Activated T-cell treated with anti-CD3 and anti-CD28 coated beads, Interleukin-2, amount 50 U/mL, for 24 hours (primary cell): ENCODE measurements around the gene SLX4.

Experiments
- DNase-seq: peaks from one replicate; pipeline ENCODE4 v3.0.0-alpha.2; 2020
- H3K27ac Mint-ChIP-seq: 2 replicates; pipeline ENCODE4 v1.8.0; 2020; ENCODE audit warnings: mild to moderate bottlenecking, mixed read lengths
- H3K27me3 Mint-ChIP-seq: 2 replicates; pipeline ENCODE4 v1.8.0; 2020; ENCODE audit warnings: mixed read lengths
- H3K36me3 Mint-ChIP-seq: 2 replicates; pipeline ENCODE4 v1.8.0; 2020; ENCODE audit warnings: low read depth, mixed read lengths
- H3K4me1 Mint-ChIP-seq: 2 replicates; pipeline ENCODE4 v1.8.0; 2020; ENCODE audit warnings: low read depth, mixed read lengths
- H3K4me3 Mint-ChIP-seq: 2 replicates; pipeline ENCODE4 v1.8.0; 2020; ENCODE audit warnings: mild to moderate bottlenecking, moderate library complexity, mixed read lengths
- H3K9me3 Mint-ChIP-seq: 2 replicates; pipeline ENCODE4 v1.8.0; 2020; ENCODE audit warnings: mixed read lengths

The SLX4 gene

DNA sequence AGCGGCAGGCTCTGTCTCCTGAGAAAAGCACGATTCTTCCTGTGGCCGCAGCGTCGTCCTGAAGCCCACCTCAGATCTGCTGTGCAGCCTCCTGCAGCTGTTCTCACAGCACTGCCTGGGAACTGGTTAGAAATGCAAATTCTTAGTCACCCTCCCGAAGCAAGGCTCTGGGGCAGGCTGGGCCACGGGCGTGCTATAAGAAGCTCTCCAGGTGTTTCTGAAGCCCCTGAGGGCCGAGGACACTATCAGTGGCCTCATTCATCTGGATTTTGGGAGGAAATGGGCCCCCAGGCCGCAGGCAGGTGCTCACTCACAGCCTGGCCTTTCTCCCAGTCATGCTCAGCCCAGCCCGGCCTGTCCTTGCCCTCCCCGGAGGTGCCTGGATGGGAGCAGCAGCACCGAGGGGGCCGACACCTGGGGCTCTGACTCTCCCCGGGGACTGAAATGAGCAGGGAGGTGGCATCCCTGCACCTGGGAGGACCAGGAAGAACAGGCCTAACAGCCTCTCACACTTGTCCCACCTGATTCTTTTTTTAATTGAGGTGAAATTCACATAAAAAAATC lies 23.8 kb downstream of the SLX4 start:
- H3K27ac Mint-ChIP-seq = peak overlapping the region; percentile 18

DNA sequence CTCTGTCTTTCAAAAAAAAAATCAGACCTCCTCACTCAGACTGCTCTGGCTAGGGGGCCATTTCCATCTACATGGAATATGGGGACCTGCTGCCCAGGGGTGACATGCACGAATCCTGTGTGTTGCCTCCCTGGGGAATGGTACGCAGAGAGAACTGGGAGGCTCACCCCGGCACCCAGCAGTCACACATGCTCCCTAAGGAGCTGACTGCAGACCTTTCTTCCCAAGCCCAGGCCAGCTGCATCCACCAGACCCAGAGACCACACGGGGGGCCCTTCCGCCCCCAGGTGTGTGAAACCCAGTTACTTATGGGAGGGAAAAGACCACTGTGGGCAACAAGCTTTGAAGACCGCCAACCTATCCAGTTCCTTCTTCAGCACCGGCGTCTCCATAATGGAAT lies 27.0 kb downstream of the SLX4 start:
- no peak for DNase-seq
- no peak overlapping the region for H3K27ac Mint-ChIP-seq
- no peaks in the 10 kb centered on the region for H3K27me3 Mint-ChIP-seq
- H3K36me3 Mint-ChIP-seq = peaks cover 50% of the 10 kb centered on the region
- no peak overlapping the region for H3K4me3 Mint-ChIP-seq
- H3K9me3 Mint-ChIP-seq = no peaks in the 10 kb centered on the region
- peaks cover 18% of the 10 kb centered on the region for H3K4me1 Mint-ChIP-seq

More for the DNA sequence above, 23.8 kb downstream of the SLX4 start:
- Mint-ChIP-seq H3K36me3 (peaks cover 65% of the 10 kb centered on the region), H3K9me3 (no peaks in the 10 kb centered on the region), H3K4me1 (peaks cover 6% of the 10 kb centered on the region), H3K27me3 (no peaks in the 10 kb centered on the region), H3K4me3 (no peak overlapping the region)
- DNase-seq = no peak

DNA sequence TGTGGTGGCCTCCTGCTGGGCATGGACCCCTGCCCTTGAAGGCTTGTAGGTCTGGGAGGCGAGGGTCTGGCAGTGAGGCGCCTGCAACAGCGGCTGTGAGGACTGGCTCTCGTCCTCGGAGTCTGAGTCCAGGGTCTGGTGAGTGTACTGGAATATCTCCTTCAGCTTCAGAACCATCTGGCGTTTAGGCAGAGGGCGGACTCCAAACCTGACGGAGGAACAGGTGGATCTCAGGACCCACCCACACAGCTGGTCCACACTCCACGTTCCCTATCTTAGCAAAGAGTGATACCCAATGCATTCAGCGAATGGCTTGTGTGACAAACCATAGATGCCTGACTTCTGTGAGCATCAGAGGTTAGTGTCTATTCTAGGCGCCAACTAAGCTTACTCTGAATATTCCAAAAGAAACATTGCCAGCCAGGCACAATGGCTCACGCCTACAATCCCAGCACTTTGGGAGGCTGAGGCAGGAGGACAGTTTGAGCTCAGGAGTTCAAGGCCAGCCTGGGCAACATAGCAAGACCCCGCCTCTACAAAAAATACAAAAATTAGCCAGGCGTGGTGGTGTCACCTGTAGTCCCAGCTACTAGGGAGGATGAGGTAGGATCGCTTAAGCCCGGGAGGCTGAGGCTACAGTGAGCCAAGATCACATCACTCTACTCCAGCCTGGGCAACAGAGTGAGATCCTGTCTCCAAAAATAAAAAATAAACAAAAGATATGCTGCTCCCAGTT lies 27.9 kb downstream of the SLX4 start:
- DNase-seq = no peak
- Mint-ChIP-seq H3K9me3 (no peaks in the 10 kb centered on the region), H3K27me3 (no peaks in the 10 kb centered on the region), H3K36me3 (peaks cover 44% of the 10 kb centered on the region), H3K4me1 (peaks cover 27% of the 10 kb centered on the region), H3K27ac (no peak overlapping the region), H3K4me3 (no peak overlapping the region)

DNA sequence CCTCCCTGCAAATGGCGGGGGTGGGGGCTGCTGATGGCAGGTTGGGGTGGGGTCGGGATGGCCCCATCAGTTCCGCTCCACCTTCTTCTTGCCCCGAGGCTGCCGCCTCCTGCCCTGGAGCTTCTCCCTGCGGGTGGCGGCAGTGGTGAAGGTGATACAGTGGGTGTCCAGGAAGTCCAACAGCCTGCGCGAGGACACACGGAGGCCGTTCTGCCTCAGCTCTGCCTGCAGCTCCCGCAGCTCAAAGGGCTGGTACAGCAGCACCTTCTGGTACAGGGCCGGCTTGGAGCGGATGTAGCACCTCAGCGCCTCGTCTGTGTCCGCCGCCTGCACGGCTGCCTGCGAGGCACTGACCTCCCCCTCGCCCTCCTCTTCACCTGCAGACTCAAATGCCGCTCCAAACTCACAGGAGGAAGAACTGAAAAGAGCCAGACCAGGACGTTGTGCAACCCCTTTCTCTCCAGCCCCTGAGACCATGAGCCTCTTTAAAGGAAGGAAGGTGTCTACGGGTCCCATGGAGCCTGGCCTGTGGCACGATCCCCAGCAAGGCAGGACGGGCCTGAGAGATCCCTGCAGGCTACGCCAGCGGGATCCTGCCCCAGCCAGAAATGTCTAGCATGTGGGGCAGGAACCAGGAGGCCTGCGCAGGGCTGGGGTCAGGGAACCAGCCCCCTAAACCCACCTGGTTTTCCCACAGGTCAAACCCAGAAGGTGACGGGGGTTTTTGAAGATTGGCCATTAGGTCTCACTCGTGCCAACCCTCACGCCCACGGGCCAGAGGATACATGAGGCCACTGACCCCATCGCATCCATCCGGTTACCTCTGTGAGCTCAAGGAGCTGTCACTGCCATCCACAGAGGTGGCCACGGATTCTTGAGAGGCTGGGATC lies 28.9 kb downstream of the SLX4 start:
- Mint-ChIP-seq H3K36me3 (peaks cover 38% of the 10 kb centered on the region), H3K27ac (no peak overlapping the region), H3K4me1 (peaks cover 32% of the 10 kb centered on the region), H3K27me3 (no peaks in the 10 kb centered on the region), H3K4me3 (no peak overlapping the region), H3K9me3 (no peaks in the 10 kb centered on the region)
- no peak for DNase-seq

DNA sequence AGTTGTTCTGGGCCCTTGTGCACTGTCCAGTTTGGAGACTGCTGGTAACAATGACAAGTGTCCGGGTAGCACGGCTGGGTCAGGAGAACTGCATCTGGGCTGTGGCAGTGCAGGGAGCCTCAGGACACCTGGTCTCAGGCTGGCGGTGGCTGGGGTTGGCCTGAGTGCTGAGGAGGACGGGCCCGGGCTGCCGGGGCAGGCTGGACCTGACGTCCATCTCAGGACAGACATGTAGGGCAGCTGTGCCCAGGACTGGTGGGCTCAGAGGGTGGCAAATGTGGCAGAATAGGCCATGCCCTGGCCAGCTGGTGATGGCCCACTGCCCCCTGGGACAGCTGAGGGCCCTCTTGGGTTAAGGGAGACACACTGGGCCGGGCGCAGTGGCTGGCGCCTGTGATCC lies 30.0 kb downstream of the SLX4 start:
- no peaks in the 10 kb centered on the region for H3K9me3 Mint-ChIP-seq
- no peak for DNase-seq
- H3K36me3 Mint-ChIP-seq = peaks cover 42% of the 10 kb centered on the region
- H3K27ac Mint-ChIP-seq = no peak overlapping the region
- peaks cover 41% of the 10 kb centered on the region for H3K4me1 Mint-ChIP-seq
- H3K4me3 Mint-ChIP-seq = no peak overlapping the region
- H3K27me3 Mint-ChIP-seq = no peaks in the 10 kb centered on the region

DNA sequence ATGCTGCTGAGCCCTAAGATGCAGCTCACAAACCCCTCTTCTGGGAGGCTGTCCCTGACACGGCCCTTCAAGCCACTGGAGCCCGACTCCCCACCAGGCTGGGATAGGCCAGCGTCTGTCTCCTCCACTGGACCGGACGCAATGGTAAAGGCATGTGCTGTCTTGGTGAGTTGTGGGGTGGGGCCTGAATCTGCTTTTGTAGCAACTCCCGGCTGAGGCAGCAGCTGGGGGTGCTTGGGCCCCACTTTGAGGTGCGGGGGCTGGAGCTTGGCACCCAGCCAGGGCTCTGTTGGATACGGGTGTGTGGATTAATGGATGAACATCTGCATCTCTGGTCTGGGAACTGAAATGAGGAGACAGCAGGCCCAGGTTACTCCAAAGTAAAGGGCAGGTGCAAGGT lies 30.7 kb downstream of the SLX4 start:
- DNase-seq = no peak
- peaks cover 41% of the 10 kb centered on the region for H3K36me3 Mint-ChIP-seq
- H3K27me3 Mint-ChIP-seq = no peaks in the 10 kb centered on the region
- H3K4me3 Mint-ChIP-seq = no peak overlapping the region
- no peaks in the 10 kb centered on the region for H3K9me3 Mint-ChIP-seq
- no peak overlapping the region for H3K27ac Mint-ChIP-seq
- H3K4me1 Mint-ChIP-seq = peaks cover 44% of the 10 kb centered on the region

DNA sequence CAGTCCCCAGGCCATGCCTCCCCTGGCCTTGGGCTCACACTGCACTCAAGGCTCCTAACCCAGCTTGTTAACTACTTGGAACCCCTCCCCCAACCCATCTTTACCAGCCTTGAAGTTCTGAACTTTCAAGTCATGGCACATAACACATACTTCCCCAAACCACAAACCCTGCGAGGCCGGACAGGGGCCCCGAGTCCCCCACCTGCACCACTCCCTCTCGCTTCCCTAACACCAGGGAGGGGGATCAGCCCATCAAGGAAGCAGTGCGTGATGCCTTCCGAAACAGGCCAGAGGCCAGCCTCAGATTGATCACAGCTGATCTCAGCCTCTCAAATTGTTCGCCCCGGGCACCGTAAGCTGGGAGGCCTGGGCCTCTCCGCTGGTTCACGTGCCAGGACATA lies 31.2 kb downstream of the SLX4 start:
- Mint-ChIP-seq H3K9me3 (no peaks in the 10 kb centered on the region), H3K36me3 (peaks cover 42% of the 10 kb centered on the region), H3K27me3 (no peaks in the 10 kb centered on the region), H3K4me1 (peaks cover 47% of the 10 kb centered on the region), H3K4me3 (no peak overlapping the region), H3K27ac (peak overlapping the region; percentile 44)
- DNase-seq = no peak

DNA sequence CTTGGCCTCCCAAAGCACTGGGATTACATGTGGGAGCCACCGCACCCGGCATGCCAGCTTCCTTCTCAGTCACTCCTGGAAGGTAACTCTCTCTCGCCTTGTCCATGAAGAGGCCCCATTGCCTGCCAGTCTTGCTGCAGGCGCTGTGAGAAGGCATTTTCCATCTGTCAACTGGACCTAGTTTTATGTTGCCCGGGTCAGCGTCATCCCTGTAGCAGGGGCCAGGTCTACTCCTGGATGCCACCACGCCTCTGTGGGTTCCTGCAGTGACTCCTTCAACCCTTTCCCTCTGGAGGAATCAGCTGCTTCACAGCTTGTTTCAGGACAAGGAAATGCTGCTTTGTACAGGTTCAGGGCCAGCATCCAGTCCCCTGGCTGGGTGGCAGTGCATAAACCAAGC lies 31.6 kb downstream of the SLX4 start:
- Mint-ChIP-seq H3K4me1 (peaks cover 49% of the 10 kb centered on the region), H3K36me3 (peaks cover 43% of the 10 kb centered on the region), H3K27me3 (no peaks in the 10 kb centered on the region), H3K27ac (peak overlapping the region; percentile 37), H3K9me3 (no peaks in the 10 kb centered on the region), H3K4me3 (no peak overlapping the region)
- DNase-seq = no peak

DNA sequence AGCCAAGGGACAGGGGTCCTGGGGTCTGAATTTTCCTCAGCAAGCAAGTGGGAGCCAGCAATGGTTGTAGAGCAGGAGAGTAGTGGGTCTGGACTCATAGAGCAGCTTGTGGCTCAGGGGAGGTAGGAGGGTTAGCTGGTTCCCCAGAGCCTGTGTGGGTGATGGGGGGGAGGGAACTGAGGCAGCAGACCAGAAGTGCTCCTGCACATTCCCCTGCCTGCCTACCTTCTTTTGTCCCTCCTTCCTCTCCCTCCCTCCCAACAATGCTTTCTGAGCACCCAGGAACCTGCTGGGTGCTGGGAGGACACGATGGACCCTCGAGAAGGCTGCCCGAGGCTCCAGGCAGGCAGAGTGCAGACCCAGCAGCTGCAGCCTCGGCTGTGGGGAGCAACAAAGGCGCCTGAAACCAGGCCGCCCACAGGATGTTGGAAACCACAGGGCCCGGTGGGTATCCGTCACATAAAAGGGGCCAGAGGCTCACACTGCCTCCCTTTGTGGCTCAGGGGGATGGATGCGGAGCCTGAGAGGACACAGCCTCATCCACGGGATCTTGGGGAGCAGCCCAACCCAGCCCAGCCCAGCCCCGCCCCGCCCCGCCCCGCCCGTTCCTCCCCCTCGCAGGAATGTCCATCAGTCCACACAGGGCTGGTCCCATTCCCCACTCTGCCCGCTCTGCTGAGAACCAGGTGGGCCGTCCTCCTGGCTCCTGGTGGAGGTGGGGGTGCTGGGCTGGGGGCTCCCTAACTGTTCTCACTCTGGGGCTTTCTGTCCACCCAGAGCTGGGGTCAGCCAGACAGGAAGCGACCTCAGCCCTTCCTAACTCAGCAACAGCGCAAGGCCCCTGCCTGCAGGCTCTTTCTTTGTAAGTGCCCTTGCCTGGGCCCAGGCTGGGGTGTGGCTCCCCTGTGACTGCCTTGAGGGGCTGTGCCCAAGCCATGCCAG lies 32.5 kb downstream of the SLX4 start:
- peak; percentile 75 for DNase-seq
- Mint-ChIP-seq H3K27ac (peak overlapping the region; percentile 90), H3K27me3 (no peaks in the 10 kb centered on the region)

DNA sequence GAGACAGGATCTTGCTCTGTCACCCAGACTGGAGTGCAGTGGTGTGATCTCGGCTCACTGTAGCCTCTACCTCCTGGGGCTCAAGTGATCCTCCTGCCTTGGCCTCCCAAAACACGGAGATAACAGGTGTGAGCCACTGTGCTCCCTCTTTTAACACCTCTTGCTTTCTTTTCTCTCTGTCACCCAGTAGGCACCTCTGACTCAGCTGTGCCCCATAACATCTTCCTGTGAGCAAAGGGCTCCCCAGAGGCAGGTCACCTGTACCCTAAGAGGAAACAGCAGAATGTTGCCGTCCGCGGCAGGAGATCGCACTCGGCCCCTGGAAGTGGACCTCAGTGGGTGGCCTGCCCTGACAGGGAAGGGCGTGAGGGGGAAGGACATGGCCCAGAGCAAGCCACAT lies 33.3 kb downstream of the SLX4 start:
- Mint-ChIP-seq H3K4me1 (peaks cover 54% of the 10 kb centered on the region), H3K9me3 (no peaks in the 10 kb centered on the region), H3K27me3 (no peaks in the 10 kb centered on the region), H3K27ac (peak overlapping the region; percentile 90), H3K36me3 (peaks cover 30% of the 10 kb centered on the region), H3K4me3 (peak overlapping the region; percentile 95)
- peak; percentile 57 for DNase-seq

More for the DNA sequence above, 32.5 kb downstream of the SLX4 start:
- peak overlapping the region; percentile 95 for H3K4me3 Mint-ChIP-seq
- no peaks in the 10 kb centered on the region for H3K9me3 Mint-ChIP-seq
- H3K36me3 Mint-ChIP-seq = peaks cover 35% of the 10 kb centered on the region
- H3K4me1 Mint-ChIP-seq = peaks cover 50% of the 10 kb centered on the region

DNA sequence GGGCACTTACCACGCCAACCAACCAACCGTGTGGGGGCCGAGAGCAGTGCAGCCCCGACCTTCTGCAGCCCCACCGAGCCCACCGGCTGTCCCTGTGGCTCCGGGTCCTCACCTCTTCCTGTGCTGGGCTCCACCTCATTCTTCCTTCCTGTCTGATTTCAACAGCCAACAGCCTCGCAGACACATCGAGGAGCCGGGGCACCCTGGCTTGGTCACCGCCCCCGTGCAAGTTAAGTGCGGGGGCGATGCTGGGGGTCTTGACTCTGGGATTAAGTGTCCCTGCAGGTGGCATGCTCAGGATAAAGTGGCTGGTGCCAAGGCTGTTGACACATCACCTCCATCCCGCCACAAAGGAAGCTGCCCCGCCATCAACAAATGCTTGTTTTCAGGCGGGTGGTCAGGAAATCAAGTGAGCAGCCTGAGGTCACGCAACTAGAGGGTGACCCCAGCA lies 34.1 kb downstream of the SLX4 start, which contains the start of gene NLRC3:
Gene NLRC3 (minus strand): TSS at position 102 of the 451 bp plus-strand sequence. CDS start 12,367 bp downstream, outside the sequence.
- H3K4me1 Mint-ChIP-seq = peaks cover 54% of the 10 kb centered on the region
- H3K9me3 Mint-ChIP-seq = no peaks in the 10 kb centered on the region
- DNase-seq = peak; percentile 69
- H3K27ac Mint-ChIP-seq = peak within 1 kb of the TSS; percentile 94
- H3K4me3 Mint-ChIP-seq = peak within 1 kb of the TSS; percentile 95
- H3K27me3 Mint-ChIP-seq = no peaks in the 10 kb centered on the region
- H3K36me3 Mint-ChIP-seq = peaks cover 28% of the 10 kb centered on the region

DNA sequence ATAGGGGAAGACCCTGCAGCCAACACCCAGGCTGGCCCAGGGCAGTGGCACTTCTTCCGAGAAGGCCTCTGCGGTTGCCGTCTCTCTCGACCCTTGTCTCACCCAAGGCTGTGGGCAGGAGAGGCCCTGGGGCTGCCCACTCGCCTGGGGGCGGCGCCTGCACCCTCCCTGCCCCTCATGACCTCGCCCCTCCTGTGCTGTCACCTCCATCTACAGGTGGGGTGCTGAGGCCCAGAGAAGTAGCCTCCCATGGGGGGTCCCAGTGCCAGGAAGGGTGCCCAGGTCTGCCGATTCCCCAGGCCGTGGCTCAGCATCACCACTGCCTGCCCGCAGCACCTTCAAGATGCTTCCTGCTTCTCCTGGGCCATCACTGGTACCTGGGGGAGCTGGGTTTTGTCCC lies 35.2 kb downstream of the SLX4 start:
- peak; percentile 57 for DNase-seq
- peak overlapping the region; percentile 95 for H3K4me3 Mint-ChIP-seq
- peak overlapping the region; percentile 94 for H3K27ac Mint-ChIP-seq
- H3K4me1 Mint-ChIP-seq = peaks cover 56% of the 10 kb centered on the region
- no peaks in the 10 kb centered on the region for H3K9me3 Mint-ChIP-seq
- no peaks in the 10 kb centered on the region for H3K27me3 Mint-ChIP-seq
- H3K36me3 Mint-ChIP-seq = peaks cover 27% of the 10 kb centered on the region

DNA sequence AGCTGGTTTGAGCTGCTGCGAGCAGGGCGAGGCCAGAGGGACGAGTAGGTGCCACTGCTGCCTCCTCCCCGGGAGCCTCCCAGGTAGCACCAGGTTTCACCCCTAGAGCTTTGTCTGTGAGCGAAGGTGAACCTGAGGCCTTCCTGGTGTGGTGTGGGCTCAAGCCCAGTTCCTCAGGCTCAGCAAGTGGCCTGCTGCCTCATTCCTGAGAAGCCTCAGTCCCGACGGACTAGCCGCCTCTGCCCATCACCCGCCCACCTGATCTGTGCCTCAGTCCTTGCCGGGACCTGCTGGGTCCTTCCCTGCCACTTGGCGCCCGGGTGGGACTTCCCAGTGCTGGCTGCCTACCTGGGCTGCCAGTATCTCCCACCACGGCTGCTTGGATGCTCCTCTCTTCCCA lies 35.9 kb downstream of the SLX4 start:
- Mint-ChIP-seq H3K36me3 (peaks cover 29% of the 10 kb centered on the region), H3K4me3 (peak overlapping the region; percentile 95), H3K27me3 (no peaks in the 10 kb centered on the region), H3K9me3 (peaks cover 3% of the 10 kb centered on the region), H3K4me1 (peaks cover 55% of the 10 kb centered on the region), H3K27ac (peak overlapping the region; percentile 94)
- DNase-seq = no peak

DNA sequence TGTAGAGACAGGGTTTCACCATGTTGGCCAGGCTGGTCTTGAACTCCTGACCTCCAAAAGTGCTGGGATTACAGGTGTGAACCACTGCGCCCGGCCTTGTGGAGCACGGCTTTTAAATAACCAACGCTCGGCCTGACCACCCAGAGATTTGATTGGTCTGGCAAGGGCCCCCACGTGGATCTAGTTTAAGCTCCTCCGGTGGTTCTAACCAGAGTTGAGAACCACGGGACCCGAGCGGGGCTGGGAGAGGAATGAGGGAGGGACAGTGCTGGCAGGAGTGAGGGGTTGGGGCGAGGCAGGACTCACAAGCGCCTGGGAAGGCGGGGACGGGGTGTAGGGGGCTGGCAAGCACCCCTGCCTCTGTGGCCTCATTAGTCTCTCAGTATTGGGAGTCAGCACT lies 37.2 kb downstream of the SLX4 start:
- Mint-ChIP-seq H3K4me1 (peaks cover 42% of the 10 kb centered on the region), H3K9me3 (peaks cover 6% of the 10 kb centered on the region), H3K27me3 (no peaks in the 10 kb centered on the region), H3K27ac (peak overlapping the region; percentile 94), H3K4me3 (no peak overlapping the region), H3K36me3 (peaks cover 40% of the 10 kb centered on the region)
- no peak for DNase-seq
